Activated CD4-positive, CD25-positive, alpha-beta regulatory T cell treated with anti-CD3 and anti-CD28 coated beads, Interleukin-2, amount 50 U/mL, for 72 hours (primary cell): ENCODE measurements around the gene PLA2G7.
"Not testable (repeated sequence)": the region's sequence is repeated elsewhere in the genome, so short reads cannot be mapped to it uniquely, and the experiment has no call there.

Source experiments
- DNase-seq: peaks from one replicate; pipeline ENCODE4 v3.0.0; 2021

The PLA2G7 gene

DNA sequence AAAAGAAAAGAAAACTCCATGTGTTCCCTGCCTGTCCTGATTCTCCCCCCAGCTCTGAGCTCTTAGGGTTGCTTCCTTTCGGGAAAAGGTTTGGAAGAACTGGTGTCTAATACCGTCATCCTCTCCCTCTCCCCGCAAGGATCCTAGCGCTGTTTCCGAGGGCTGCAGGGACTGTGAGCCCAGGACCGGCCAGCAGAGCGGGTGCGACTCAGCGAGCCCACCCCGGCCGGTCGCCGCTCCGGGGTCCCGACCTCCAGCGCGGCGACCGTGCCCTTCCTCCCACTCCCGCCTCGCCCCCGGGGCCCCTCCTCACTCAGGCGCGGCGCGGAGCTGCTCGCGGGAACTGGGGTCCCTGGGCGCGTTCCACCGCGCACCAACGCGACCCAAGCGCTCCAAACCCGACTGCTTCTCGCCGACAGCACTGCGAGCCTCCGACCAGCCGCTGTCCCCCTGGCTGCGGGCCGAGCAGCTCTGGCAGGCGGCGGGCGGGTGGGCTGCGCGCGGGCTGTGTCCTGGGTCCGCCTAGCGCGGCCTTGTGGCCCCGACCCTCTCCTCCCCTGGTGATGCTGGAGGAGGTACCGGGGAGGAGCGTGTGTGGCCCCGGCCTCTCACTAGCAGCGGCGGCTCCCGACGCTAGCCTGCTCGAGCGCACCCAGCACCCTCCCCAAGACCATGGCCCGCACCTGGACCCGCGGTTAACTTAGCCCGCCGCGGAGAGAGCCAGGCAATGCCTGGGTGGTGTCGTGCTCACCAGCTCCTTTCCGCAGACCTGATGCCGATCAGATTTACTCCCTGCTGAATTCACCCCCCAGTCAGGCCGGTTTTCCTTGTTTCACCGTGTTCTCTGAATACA, at the start of gene PLA2G7:
Gene PLA2G7, minus strand, starts transcription at position 509 of the 853 bp plus-strand sequence. CDS start 12,484 bp downstream, outside the sequence.
- DNase-seq, result no peak

DNA sequence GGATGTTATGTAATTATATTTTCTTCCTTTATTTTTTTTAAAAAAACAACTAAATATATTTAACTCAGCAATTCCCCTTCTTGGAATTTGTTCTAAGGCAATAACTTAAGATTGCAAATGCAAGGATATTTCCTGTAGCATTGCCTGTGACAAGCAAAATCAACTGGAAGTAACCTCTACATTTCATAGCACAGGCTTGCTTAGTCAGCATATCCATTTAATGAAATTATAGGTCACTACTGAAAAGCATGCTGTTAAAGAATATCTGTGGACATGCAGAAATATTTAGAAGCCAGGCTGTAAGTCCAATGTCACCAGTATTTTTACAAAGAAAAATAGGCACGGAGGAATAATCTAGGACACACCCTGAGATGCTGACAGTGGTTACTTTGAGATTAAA, 49.4 kb upstream of the PLA2G7 start:
- DNase-seq, result no peak

DNA sequence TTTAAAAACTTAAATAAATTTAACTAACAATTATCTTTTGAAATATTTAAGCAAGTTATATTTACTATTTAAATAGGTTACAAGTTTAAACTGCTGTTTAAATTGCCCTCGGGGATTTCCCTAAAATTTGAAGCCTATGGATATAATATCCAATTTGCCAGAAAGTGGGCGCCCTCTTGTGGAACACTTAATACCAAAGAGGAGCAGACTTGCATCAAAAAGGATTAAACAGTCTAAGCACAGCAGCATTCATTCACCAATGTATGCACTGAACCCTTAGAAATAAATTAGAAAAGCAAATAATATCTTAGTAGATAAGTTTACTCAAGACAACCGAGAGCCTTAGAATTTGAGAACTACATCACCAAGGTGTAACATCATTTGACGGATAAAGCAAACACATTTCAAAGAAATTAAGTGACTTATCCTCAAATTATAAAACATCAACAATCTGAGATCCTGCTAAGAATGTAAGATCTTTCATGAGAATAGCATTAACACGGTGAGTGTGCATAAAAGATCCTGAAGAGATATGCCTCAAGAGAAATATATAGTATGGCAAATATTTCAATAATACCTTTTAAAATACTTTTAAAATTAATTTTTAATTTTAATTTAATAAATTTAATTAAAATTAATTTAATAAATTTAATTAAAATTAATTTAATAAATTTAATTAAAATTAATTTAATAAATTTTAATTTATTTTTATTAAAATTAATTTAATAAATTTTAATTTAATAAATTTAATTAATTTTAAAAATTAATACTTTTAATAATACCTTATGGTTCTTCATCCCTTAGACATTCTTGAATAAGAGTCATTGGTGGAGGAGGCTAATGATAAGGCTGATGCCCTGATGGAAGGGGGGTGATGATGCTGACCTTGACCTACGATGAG, 46.6 kb upstream of the PLA2G7 start:
- DNase-seq, result no peak

DNA sequence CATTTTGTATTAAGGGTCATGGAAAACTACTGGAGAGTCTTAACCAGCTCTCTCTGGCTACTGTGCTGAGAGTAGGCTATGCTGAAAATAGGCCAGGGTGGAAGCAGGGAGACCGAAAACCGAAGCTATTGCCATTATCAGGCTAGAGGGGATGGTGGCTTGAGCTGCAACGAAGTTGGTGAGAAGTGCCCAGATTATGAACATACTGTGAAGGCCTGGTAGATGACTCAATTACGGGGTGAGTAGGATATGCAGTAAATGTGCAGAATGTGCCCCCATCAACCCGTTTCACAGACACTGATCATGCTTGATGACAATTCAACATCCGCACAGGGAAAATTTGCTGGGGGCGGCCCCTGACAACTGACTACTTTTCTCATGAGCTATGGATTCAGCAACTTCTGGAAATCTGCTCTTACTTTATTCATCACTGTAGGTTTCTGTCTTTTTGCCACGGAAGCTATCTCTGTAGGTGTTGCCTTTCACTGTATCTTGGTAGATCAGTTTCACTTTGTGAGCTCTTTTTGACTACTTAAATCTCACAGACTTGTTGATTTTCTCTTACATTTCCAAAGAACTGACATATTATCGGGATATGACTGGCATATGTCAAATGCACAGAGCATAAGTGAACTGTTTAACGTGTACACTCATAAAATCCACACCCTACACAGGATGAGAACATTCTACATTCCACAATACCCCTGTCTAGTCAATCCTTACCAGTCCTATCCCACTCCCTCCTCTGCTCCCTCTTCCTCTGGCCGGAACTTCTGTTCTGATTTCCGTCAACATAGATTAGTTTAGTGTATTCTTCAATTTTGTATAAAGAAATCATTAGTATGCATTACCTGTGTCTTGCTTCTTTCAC, 42.5 kb upstream of the PLA2G7 start:
- DNase-seq, result no peak

GRCh38 chr6:46776070-46776712, 41.0 kb upstream of the PLA2G7 start:
- no peak for DNase-seq

- not testable (repeated sequence) for DNase-seq
Observed at GRCh38 chr6:46774736-46775135, 39.6 kb upstream of the PLA2G7 start.

DNA sequence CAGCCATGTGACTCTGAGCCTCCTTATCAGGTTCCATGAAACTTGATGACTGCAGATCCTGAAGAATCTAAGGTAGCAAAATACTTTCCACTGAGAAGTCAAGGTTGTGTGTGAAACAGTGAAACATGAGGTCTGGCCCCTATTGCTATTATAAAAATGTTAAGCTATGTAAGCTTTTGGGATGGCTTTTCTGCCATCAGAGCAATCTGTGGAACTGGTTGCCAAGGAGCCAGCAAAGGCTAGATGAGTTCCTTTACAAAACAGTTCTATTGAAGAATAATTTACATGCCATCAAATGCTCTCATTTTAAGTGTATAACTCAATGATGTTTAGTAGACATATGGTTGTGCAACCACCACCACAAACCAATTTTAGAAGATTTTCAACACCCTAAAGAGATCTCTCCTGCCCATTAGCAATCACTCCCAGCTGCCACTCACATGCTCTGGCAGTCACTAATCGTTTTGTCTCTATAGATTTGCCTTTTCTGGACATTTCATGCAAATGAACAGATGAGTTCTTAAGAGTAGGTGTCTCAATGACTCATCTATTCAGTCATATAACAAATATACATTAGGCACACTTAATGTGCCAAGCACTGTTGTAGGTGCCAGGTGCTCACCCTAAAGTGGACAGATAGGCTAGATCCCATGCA, 38.2 kb upstream of the PLA2G7 start:
- DNase-seq, result no peak

GRCh38 chr6:46772762-46773161, 37.6 kb upstream of the PLA2G7 start:
- no peak for DNase-seq

DNA sequence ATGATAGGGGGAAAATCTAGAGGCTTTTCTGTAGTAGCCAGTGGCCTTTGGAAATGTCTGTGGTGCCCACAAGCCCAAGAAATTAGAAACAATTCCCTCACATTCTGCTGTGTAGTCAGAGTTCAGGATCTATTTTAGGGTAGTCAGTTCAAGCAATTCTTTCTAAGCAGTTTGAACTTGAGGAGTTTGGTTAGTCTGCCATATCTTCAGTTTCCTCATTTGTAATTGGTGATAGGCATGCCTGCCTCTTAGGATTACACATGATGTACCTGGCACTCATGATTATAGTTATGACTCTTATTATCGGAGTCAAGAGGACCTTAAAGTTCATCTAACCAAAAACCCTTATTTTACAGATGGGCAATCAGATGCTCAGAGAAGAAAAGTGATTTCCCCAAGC, 36.8 kb upstream of the PLA2G7 start:
- no peak for DNase-seq

DNA sequence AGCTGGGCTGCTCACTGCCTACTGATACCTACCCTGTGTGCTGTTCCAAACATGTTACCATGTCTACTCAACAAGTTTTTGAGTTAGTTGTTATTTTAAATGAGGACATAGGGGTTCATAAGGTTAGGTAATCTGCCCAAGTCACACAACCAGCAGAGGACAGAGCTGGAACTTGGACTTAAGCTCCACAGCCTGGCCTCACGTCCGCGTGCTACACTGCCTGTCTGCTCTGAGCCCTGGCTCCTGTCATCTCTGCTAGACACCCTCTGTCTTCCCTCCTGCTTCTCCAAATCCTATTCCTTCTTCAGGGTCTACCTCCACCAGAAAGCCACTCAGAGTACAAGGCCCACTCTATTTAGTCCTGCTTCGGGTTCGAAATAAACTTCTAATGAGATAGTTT, 29.8 kb upstream of the PLA2G7 start:
- no peak for DNase-seq

- not testable (repeated sequence) for DNase-seq
Observed at GRCh38 chr6:46764280-46764679, 29.1 kb upstream of the PLA2G7 start.

GRCh38 chr6:46763466-46763865, 28.3 kb upstream of the PLA2G7 start:
- DNase-seq, result no peak

- no peak for DNase-seq
Observed at GRCh38 chr6:46760925-46761324, 25.8 kb upstream of the PLA2G7 start.

- DNase-seq, result no peak
Observed at GRCh38 chr6:46758960-46759753, 24.0 kb upstream of the PLA2G7 start.

GRCh38 chr6:46757214-46757596, 22.0 kb upstream of the PLA2G7 start:
- no peak for DNase-seq

GRCh38 chr6:46756469-46757213, 21.5 kb upstream of the PLA2G7 start:
- DNase-seq, result no peak

- DNase-seq, result no peak
Observed at GRCh38 chr6:46755865-46756264, 20.7 kb upstream of the PLA2G7 start.

DNA sequence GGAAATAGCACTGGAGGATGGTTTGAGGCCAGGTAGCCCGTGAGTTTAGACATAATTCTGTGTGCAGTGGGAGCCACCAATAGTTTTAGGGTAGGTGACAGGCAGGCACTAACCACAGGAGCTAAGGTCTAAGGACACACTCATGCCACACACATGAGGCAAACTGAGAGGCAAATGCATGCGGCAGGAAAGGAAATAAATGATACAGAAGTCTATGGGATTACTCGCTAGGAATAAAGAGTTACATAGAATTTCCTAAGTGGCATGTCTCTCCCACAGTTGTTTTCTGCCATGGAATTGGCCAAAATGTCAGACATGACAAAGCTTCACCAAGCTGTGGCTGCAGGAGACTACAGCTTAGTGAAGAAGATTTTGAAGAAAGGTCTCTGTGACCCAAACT, 16.5 kb upstream of the PLA2G7 start:
- DNase-seq, result no peak

GRCh38 chr6:46749731-46750130, 14.6 kb upstream of the PLA2G7 start:
- DNase-seq, result no peak

DNA sequence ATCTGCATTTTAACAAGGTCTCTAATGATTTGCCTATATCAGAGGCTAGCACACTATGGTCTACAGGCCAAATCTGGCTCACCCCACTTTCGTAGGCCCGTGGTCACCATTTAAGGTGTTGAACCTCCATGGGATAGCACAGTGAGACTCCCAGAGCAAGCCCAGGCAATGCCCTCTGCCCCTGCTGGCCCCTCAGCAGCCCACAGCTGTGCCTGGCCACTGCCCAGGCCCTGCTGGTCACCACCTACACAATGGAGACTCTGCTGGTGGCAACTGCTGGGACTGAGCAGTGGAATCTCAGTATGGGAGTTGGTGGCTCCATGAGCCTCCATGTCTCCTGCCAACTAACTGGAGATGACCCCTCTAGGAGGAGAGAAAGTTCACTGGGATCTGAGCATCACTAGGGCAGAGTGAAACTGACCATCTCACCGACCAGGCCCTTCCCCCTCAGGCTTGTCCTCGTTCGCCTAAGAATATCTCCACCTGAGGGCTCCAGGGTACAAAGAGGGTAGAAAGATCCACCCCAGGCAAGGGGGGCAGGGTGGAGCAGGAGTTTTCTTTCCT, 13.8 kb upstream of the PLA2G7 start:
- DNase-seq, result no peak
